CD4-positive, alpha-beta T cell treated with Interleukin-2 at 100 ng/mL for 4 hours (primary cell): ENCODE measurements around the gene ARHGAP40.

Source experiments
- DNase-seq: peaks from one replicate; pipeline ENCODE4 v3.0.0-alpha.2; 2020; ENCODE audit warnings: low spot score

Gene ARHGAP40

GRCh38 chr20:38617011-38617829 is 15.6 kb downstream of the ARHGAP40 start:
- no peak for DNase-seq

GRCh38 chr20:38617830-38618196 is 16.2 kb downstream of the ARHGAP40 start:
- DNase-seq, result no peak

- DNase-seq, result no peak
Observed at GRCh38 chr20:38620441-38620840, 18.8 kb downstream of the ARHGAP40 start.

GRCh38 chr20:38623061-38623460 is 21.5 kb downstream of the ARHGAP40 start:
- no peak for DNase-seq

- no peak for DNase-seq
Observed at GRCh38 chr20:38624084-38624483, 22.5 kb downstream of the ARHGAP40 start.

- DNase-seq, result no peak
Observed at GRCh38 chr20:38625896-38626295, 24.3 kb downstream of the ARHGAP40 start.

GRCh38 chr20:38626921-38627659 is 25.5 kb downstream of the ARHGAP40 start:
- no peak for DNase-seq

GRCh38 chr20:38628580-38629470 is 27.2 kb downstream of the ARHGAP40 start:
- no peak for DNase-seq

GRCh38 chr20:38629979-38630378 is 28.4 kb downstream of the ARHGAP40 start:
- no peak for DNase-seq

GRCh38 chr20:38630727-38631126 is 29.1 kb downstream of the ARHGAP40 start:
- DNase-seq, result no peak

- DNase-seq, result no peak
Observed at GRCh38 chr20:38631155-38632022, 29.8 kb downstream of the ARHGAP40 start.

GRCh38 chr20:38633577-38634093 is 32.0 kb downstream of the ARHGAP40 start:
- DNase-seq, result peak; percentile 57

- no peak for DNase-seq
Observed at GRCh38 chr20:38635721-38636288, 34.2 kb downstream of the ARHGAP40 start.

GRCh38 chr20:38640521-38640920 is 38.9 kb downstream of the ARHGAP40 start:
- DNase-seq, result no peak

- DNase-seq, result no peak
Observed at GRCh38 chr20:38642498-38642897, 40.9 kb downstream of the ARHGAP40 start.

- no peak for DNase-seq
Observed at GRCh38 chr20:38644588-38645260, 43.1 kb downstream of the ARHGAP40 start.

GRCh38 chr20:38645351-38645750 is 43.7 kb downstream of the ARHGAP40 start:
- DNase-seq, result no peak

- peak; percentile 88 for DNase-seq
Observed at GRCh38 chr20:38645980-38646858, 44.6 kb downstream of the ARHGAP40 start.

- no peak for DNase-seq
Observed at GRCh38 chr20:38649275-38649891, 47.8 kb downstream of the ARHGAP40 start.
